CD4-positive, alpha-beta T cell (primary cell): ENCODE data around the gene MAP4K2. TPM values are rescaled to one million over a fixed set of nuclear protein-coding genes. Genes with fewer than 3 reads are reported as not detected.
A peak's percentile ranks its signal among the peaks of the same experiment; 100 is the strongest.

Source experiments
- ATAC-seq: fragments of 200-7000 bp; cut with Tn5 transposase; one replicate; pipeline ENCODE4 v1.10.0; 2022; ENCODE audit warnings: mild to moderate bottlenecking; ENCODE audit not compliant: poor library complexity
- CTCF ChIA-PET: fragments of 350-600 bp; sonication (Branson Sonifier 250); formaldehyde crosslinking; loops from one replicate; lab custom pipeline; 2021; ENCODE audit warnings: antibody characterized with exemption, inconsistent platforms; lab: Charles Lee
- POLR2A ChIA-PET: fragments of 350-600 bp; sonication (Branson Sonifier 250); formaldehyde crosslinking; loops from one replicate; lab custom pipeline; 2021; ENCODE audit warnings: antibody characterized with exemption, inconsistent platforms; lab: Charles Lee
- DNase-seq, 14 experiments: peaks; one replicate each; pipeline ENCODE4 v3.0.0-alpha.2; 2013 to 2020; ENCODE audit warnings: mixed read lengths in 2 of 14
- H3K27ac ChIP-seq, 2 donors: one replicate each; pipeline versions ENCODE4 v1.5.1 to v1.7.0; 2013; ENCODE audit warnings: low read length in 2 of 2, low read depth in 1 of 2, mild to moderate bottlenecking in 1 of 2
- H3K27me3 ChIP-seq, 2 experiments: 1 replicate in 1 of 2; 2 replicates in 1 of 2; pipeline versions ENCODE4 v1.6.1 to v1.7.0; 2013; ENCODE audit warnings: low read length in 2 of 2, control low read depth in 1 of 2, mild to moderate bottlenecking in 1 of 2, moderate library complexity in 1 of 2; ENCODE audit not compliant: insufficient read depth in 2 of 2, control insufficient read depth in 1 of 2
- H3K36me3 ChIP-seq: one replicate; pipeline ENCODE4 v1.6.1; 2013; ENCODE audit warnings: low read length, control low read depth; ENCODE audit not compliant: insufficient read depth
- H3K4me1 ChIP-seq: one replicate; pipeline ENCODE4 v1.6.1; 2013; ENCODE audit warnings: low read length, control low read depth; ENCODE audit not compliant: insufficient read depth
- H3K4me3 ChIP-seq: one replicate; pipeline ENCODE4 v1.5.1; 2013; ENCODE audit warnings: mild to moderate bottlenecking, low read length, moderate library complexity
- H3K9me3 ChIP-seq, 2 experiments: 1 replicate in 1 of 2; 2 replicates in 1 of 2; pipeline versions ENCODE4 v1.6.1 to v1.7.0; 2013; ENCODE audit warnings: low read length in 2 of 2, mild to moderate bottlenecking in 2 of 2, control low read depth in 1 of 2, moderate library complexity in 1 of 2; ENCODE audit not compliant: control insufficient read depth in 1 of 2, insufficient read depth in 1 of 2
- H3K27ac Mint-ChIP-seq: one replicate; pipeline ENCODE4 v1.8.0; 2020; ENCODE audit warnings: mixed read lengths
- H3K27me3 Mint-ChIP-seq: one replicate; pipeline ENCODE4 v1.8.0; 2021; ENCODE audit warnings: mixed read lengths
- H3K36me3 Mint-ChIP-seq: one replicate; pipeline ENCODE4 v1.8.0; 2021; ENCODE audit warnings: low read depth, mixed read lengths
- H3K4me1 Mint-ChIP-seq: one replicate; pipeline ENCODE4 v1.8.0; 2021; ENCODE audit warnings: low read depth, mixed read lengths
- H3K4me3 Mint-ChIP-seq: one replicate; pipeline ENCODE4 v1.8.0; 2020; ENCODE audit warnings: mild to moderate bottlenecking, mixed read lengths
- H3K9me3 Mint-ChIP-seq: one replicate; pipeline ENCODE4 v1.8.0; 2020; ENCODE audit warnings: mixed read lengths
- CTCF ChIP-seq: fragments of 200-600 bp; IDR thresholded peaks from one replicate; pipeline ENCODE4 v1.8.0; 2022; ENCODE audit warnings: antibody characterized with exemption, mild to moderate bottlenecking
- intact Hi-C, 2 experiments: fragments of 100-400 bp; cut with DNase I in 1 of 2; cut with micrococcal nuclease in 1 of 2; formaldehyde crosslinking; loops; one replicate each; pipeline versions ENCODE4 v1.15.1 to v1.9.0; 2023 to 2025; cut with DNase I, micrococcal nuclease
- total RNA-seq, 174 experiments: library from RNA in 2 of 174; stranded (reverse) in 2 of 174; gene quantifications; one replicate each; pipeline ENCODE4 v1.2.3 and lab custom pipeline; 2021 to 2026

The MAP4K2 gene
- total RNA-seq, 2 experiments from 2014 or later: 71.9 to 74.1 TPM

- no peak overlapping the region for H3K4me3 ChIP-seq
- Mint-ChIP-seq H3K27ac (peak overlapping the region; percentile 62), H3K36me3 (peaks cover 23% of the 10 kb centered on the region), H3K4me3 (no peak overlapping the region), H3K4me1 (peaks cover 29% of the 10 kb centered on the region), H3K9me3 (no peaks in the 10 kb centered on the region), H3K27me3 (no peaks in the 10 kb centered on the region)
- H3K27ac ChIP-seq: no peak overlapping the region
- ATAC-seq (no peak), DNase-seq (no peak)
- peaks cover 20% of the 10 kb centered on the region for H3K36me3 ChIP-seq
- H3K9me3 ChIP-seq: no peaks in the 10 kb centered on the region
- TF ChIP-seq CTCF: no peak
- intact Hi-C loops: loop anchor here (5.0 to 10.0 kb wide), 4 partner anchors 57 to 332 kb away; partner anchors contain the start of genes CDC42BPG (in 1 of the 2) and ZNHIT2 (in 1 of the 2)
- POLR2A ChIA-PET: interaction anchor here (1.2 to 3.5 kb wide), 4 partner anchors 10 to 40 kb away, joined by 3 to 13 read pairs (median 4); partner anchors contain the start of gene RASGRP2
- H3K4me1 ChIP-seq: peaks cover 25% of the 10 kb centered on the region
- no peaks in the 10 kb centered on the region for H3K27me3 ChIP-seq
- CTCF ChIA-PET: interaction anchor here (0.7 to 1.1 kb wide), 2 partner anchors 59 to 93 kb away, joined by 3 read pairs; partner anchors contain the start of gene CDC42BPG
Measured at GRCh38 chr11:64784813-64785581, 18.0 kb downstream of the MAP4K2 start.

- H3K36me3 ChIP-seq: peaks cover 37% of the 10 kb centered on the region
- peak within 1 kb of the TSS; percentile 99 for H3K27ac Mint-ChIP-seq
- no peaks in the 10 kb centered on the region for H3K9me3 Mint-ChIP-seq
- no peak for TF ChIP-seq CTCF
- DNase-seq (peak; percentile 96 to 100 (median 98)), ATAC-seq (peak; percentile 81)
- peak within 1 kb of the TSS; percentile 74 for H3K4me3 ChIP-seq
- H3K27ac ChIP-seq: peak within 1 kb of the TSS; percentile 94 to 98
- POLR2A ChIA-PET: interaction anchor here (0.5 to 11.6 kb wide), 66 partner anchors 9 to 1938 kb away, joined by 3 to 596 read pairs (median 5); partner anchors contain the start of genes CCDC88B, CDC42BPG, EHD1 and FAM89B
- peaks cover 70% of the 10 kb centered on the region for H3K4me1 Mint-ChIP-seq
- CTCF ChIA-PET: interaction anchor here (0.7 to 1.4 kb wide), 7 partner anchors 10 to 339 kb away, joined by 3 to 8 read pairs (median 4); partner anchors contain the start of genes RASGRP2 and ZNHIT2
- no peaks in the 10 kb centered on the region for H3K27me3 ChIP-seq
- H3K9me3 ChIP-seq: no peaks in the 10 kb centered on the region
- peaks cover 52% of the 10 kb centered on the region for H3K4me1 ChIP-seq
- intact Hi-C loops: loop anchor here (1.0 to 10.0 kb wide), 5 partner anchors 32 to 99 kb away; partner anchors contain the start of genes RASGRP2 (in 2 of the 2), EHD1 (in 1 of the 2) and MEN1 (in 1 of the 2)
- H3K36me3 Mint-ChIP-seq: peaks cover 49% of the 10 kb centered on the region
- H3K27me3 Mint-ChIP-seq: no peaks in the 10 kb centered on the region
- peak within 1 kb of the TSS; percentile 95 for H3K4me3 Mint-ChIP-seq
Measured at GRCh38 chr11:64778473-64779298, 24.3 kb downstream of the MAP4K2 start, which contains the start of gene SF1. Gene SF1, minus strand, starts transcription at chr11:64778542. Its CDS starts 150 bp downstream, at chr11:64778392.

GRCh38 chr11:64778223-64778472 is 24.9 kb downstream of the MAP4K2 start:
- H3K27me3 Mint-ChIP-seq: no peaks in the 10 kb centered on the region
- peaks cover 43% of the 10 kb centered on the region for H3K36me3 ChIP-seq
- H3K9me3 ChIP-seq: no peaks in the 10 kb centered on the region
- peak overlapping the region; percentile 99 for H3K27ac Mint-ChIP-seq
- H3K4me1 Mint-ChIP-seq: peaks cover 75% of the 10 kb centered on the region
- peak overlapping the region; percentile 93 for H3K4me3 Mint-ChIP-seq
- H3K36me3 Mint-ChIP-seq: peaks cover 55% of the 10 kb centered on the region
- TF ChIP-seq CTCF: no peak
- peak overlapping the region; percentile 59 for H3K4me3 ChIP-seq
- H3K27ac ChIP-seq: peak overlapping the region; percentile 94 to 98
- H3K4me1 ChIP-seq: peaks cover 57% of the 10 kb centered on the region
- intact Hi-C loops: loop anchor here (1.0 to 10.0 kb wide), 5 partner anchors 33 to 99 kb away; partner anchors contain the start of genes RASGRP2 (in 2 of the 2), EHD1 (in 1 of the 2) and MEN1 (in 1 of the 2)
- CTCF ChIA-PET: interaction anchor here (0.7 to 1.4 kb wide), 7 partner anchors 10 to 339 kb away, joined by 3 to 8 read pairs (median 4); partner anchors contain the start of genes RASGRP2 and ZNHIT2
- no peaks in the 10 kb centered on the region for H3K9me3 Mint-ChIP-seq
- POLR2A ChIA-PET: interaction anchor here (0.6 to 11.6 kb wide), 54 partner anchors 9 to 1937 kb away, joined by 3 to 596 read pairs (median 6); partner anchors contain the start of genes CCDC88B, CDC42BPG, EHD1 and FAU
- DNase-seq (no peak), ATAC-seq (no peak)
- H3K27me3 ChIP-seq: no peaks in the 10 kb centered on the region
